Islet precursor cell (in vitro differentiated cells): ENCODE results near the gene TMEM8B.
"Not testable (repeated sequence)": the region's sequence is repeated elsewhere in the genome, so short reads cannot be mapped to it uniquely, and the experiment has no call there.

ENCODE experiments used
- DNase-seq: peaks from one replicate; pipeline ENCODE4 v3.0.0-alpha.2; 2018

TMEM8B gene

GRCh38 chr9:35909274-35909673 is 80.2 kb downstream of the TMEM8B start, which contains the start of gene SPAAR:
Gene SPAAR, plus strand, starts transcription at chr9:35909490. Its CDS starts 974 bp downstream, at chr9:35910464.
- peak; percentile 51 for DNase-seq

DNA sequence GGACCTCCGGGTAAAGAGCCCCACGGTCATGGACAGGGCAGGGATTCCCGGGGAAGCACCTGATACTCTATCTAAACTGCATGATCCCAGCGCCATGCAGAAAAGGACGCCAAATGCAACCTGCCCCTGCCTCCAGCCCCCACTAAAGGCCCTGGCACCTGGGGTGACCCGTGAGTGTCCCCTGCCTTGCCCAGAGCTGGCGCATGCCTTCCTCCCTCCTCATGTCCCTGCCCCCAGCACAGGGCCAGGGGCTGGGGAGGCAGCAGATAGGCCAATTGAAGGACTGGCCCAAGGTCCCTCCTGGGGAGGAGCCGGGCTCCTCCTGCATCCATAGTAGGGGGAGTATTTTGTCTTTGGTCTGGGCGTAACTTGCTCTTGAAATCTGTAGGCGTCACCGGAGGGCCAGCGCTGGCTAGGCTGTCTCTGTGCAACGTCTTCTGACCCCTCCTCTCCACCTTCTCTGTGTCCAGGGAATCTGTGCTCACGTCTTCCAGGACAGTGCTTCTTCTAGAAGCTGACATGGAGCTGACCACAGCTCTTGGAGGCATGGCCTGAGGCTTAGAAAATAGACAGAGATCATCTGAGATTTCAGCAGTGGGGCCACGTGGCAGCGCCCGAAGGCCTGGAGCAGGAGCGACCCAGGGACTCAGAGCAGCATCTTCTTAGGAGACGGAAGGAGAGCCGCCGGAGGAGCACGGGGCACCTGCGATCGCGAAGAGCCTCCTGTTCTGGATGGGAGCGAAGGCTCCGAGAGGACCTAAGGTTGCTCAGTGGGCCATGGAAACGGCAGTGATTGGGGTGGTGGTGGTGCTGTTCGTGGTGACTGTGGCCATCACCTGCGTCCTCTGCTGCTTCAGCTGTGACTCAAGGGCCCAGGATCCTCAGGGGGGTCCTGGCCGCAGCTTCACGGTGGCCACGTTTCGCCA is 80.9 kb downstream of the TMEM8B start:
- peak; percentile 67 for DNase-seq

GRCh38 chr9:35910613-35911359 is 81.8 kb downstream of the TMEM8B start:
- peak; percentile 74 for DNase-seq

GRCh38 chr9:35911690-35912089 is 82.7 kb downstream of the TMEM8B start:
- no peak for DNase-seq

- no peak for DNase-seq
These were observed 83.9 kb downstream of the TMEM8B start for GRCh38 chr9:35912791-35913400.

DNA sequence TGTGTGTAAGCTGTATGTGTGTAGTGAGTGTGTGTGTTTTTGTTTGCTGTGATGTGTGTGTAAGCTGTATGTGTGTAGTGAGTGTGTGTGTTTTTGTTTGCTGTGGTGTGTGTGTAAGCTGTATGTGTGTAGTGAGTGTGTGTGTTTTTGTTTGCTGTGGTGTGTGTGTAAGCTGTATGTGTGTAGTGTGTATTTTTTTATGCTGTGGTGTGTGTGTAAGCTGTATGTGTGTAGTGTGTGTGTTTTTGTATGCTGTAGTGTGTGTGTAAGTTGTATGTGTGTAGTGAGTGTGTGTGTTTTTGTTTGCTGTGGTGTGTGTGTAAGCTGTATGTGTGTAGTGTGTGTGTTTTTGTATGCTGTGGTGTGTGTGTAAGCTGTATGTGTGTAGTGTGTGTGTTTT is 84.4 kb downstream of the TMEM8B start:
- DNase-seq, result not testable (repeated sequence)

GRCh38 chr9:35914301-35914807 is 85.3 kb downstream of the TMEM8B start:
- peak; percentile 82 for DNase-seq
